NCI-H2196 treated with DMSO at 0.1 percent for 48 hours (cell line): ENCODE results near the gene SMIM5.

Source experiments
- DNase-seq: peaks from one replicate; lab custom pipeline; 2025; ENCODE audit not compliant: unreplicated experiment; lab: John Stamatoyannopoulos, UW

SMIM5 gene

DNA sequence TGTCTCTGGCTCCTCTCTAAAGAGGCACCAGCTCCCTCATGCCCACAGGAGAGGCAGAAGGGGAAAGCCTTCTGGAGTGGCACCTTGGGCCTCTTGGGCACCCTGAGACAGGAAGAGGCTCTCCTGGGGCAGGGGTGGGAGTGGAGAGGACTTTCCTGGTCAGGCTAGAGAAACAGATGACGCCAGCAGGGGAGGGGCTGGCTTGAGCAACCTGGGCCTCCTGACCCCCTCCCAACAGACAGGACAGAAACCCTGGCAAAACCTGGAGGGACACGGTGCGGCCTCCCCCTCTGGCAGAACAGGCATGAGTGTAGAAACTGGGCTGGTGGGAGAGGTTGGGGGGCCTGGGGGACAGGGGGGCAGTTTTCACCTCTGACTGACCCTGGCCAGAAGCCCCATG, 6.1 kb downstream of the SMIM5 start:
- DNase-seq: no peak

GRCh38 chr17:75639771-75640555, 6.7 kb downstream of the SMIM5 start:
- no peak for DNase-seq

GRCh38 chr17:75640556-75641119, 7.4 kb downstream of the SMIM5 start:
- no peak for DNase-seq

- no peak for DNase-seq
Measured at GRCh38 chr17:75641343-75641742, 8.1 kb downstream of the SMIM5 start.

GRCh38 chr17:75642182-75642783, 9.0 kb downstream of the SMIM5 start:
- DNase-seq: no peak

GRCh38 chr17:75642784-75643642, 9.8 kb downstream of the SMIM5 start:
- no peak for DNase-seq

- no peak for DNase-seq
Measured at GRCh38 chr17:75643643-75644017, 10.4 kb downstream of the SMIM5 start.

DNA sequence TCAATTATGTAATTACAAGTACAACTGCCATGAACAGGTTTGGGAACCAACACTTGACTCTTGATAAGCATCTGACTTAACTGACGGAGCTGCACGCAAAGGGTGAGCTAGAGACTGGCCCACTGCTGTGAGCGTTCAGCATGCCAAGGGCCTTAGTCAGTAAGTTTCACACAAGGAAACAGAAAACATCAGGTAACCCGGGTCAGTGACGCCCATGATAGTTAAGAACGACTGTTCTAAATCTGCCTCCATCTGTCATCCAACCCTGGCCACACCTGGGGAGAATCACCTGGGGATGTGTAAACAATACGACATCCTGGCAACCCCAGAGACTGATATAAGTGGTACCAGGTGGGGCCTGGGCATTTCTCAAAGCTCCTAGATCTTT, 12.3 kb downstream of the SMIM5 start:
- no peak for DNase-seq

DNA sequence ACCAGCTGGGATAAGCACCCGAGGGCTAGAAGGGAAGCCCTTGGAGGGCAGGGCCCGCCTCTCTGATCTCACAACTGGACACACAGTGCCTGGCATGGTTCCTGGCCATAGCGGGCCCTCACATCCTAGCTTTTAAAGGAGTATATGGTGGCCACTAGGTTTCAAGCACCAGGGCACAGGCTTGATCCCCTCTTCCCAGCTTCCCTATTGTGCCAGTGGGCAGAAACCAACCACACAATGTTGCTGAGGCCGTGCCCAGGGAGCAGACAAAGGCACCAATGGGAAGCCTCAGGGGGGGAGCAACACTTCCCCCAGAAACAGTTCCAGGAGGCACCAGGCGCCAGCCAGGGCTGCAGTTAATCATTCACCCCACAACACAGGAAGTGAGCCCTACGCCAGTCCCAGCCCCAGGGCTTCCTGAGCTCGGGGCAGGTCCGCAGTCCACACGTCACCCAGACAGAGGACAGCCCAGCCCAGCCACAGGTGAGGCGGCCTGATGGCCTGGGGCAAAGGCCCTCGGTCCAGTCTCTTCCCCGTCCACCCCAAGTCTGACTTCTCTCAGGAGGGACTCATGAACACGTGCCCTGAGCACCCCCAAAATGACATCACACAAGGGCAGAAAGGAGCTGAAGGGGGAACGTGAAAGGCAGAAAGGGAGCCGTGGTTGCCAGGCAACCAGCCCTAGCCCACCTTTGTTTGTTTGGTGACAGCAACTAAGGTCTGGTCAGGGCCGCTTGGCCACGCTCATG, 12.8 kb downstream of the SMIM5 start:
- no peak for DNase-seq

DNA sequence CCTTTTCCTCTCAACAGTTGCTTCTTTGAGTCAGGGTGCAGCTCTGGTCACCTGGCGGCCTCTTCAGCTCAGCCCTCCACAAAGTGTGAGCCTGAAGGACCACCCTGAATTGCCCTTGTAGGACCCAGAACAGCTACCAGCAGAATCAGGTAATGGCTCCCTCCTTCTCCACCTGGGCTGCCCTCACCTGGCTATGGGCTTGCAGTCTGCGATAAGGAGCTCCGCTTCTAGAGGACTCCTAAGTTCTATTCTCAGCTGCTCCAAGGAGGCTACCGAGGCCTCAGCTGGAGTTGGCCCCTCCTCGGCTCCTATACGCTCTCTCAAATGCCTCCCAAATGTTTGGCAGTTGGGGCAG, 13.4 kb downstream of the SMIM5 start:
- no peak for DNase-seq

DNA sequence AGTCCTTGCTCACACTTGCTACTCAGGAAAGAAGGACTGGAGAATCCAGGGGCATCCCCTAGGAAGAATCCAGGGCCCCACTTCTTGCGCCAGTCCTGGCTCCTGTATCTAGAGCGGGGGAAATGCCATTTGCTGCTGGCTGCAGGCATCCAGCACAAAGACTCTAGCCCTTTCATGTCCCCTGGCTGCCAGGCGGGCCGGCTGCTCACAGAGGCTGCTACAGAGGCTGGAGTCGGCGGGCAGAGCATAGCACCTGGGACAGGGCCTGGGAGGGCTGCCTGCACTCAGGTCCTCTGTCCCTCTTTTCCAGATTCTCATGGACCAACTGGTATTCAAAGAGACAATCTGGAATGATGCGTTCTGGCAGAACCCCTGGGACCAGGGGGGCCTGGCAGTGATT, 13.8 kb downstream of the SMIM5 start:
- DNase-seq: no peak

GRCh38 chr17:75647921-75648320, 14.7 kb downstream of the SMIM5 start:
- DNase-seq: no peak

DNA sequence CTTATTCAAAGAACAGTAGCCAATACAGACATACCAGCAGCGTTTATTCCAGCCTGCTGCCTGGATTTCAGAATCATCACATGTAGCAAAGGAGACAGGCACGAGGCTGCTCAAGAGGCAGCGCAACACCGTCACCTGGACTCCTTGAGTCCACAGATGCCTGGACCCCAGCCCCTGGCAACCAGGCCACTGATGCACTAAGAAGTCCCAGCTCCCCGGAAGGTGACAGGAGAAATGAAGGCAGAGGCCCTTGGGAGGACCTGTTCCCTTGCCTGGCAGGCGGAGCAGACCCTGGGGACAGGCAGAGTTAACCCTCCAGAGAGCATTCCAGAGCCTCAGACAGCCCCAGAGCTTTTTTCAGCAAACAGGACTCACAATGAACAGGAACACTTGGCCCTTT, 16.5 kb downstream of the SMIM5 start:
- no peak for DNase-seq

DNA sequence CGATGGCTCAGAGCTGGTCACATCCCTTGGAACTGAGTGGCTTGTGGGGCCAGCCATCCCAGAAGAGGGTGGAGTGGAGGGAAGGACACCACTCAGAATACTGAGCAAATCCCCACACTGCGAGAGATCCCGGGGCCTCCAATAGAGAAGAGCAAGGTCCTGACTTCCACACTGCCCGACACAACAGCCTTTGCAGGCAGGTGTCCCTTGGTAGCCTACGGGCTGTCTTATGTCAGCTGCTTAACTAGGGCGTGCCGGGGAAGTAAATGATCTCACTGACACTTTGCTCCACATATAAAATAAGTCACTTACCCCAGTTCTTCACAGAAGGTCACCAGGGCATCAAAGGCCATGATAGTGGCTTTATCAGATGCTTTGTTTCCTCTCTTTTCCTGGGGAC, 17.6 kb downstream of the SMIM5 start:
- DNase-seq: no peak

DNA sequence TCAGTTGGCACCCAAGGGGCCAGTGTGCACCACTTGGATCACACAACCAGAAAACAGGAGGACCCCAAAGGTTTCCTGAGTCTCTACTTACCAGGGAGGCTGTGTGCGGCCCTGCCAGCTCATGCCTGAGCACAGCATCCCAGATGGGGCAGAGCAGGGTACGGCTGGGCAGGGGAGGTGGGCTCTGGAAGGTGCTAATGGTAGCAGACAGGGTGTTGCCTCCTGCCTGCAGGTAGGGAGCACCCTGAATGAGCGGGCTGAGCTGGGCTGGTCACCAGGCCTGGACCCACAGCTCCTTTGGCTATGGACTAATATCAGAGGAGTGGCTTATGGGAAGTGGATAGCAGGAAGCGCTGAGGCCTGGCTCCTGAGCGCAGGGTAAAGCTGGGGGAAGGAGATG, 19.1 kb downstream of the SMIM5 start:
- DNase-seq: no peak

GRCh38 chr17:75652934-75653549, 19.8 kb downstream of the SMIM5 start:
- DNase-seq: no peak

- DNase-seq: no peak
Measured at GRCh38 chr17:75654176-75654575, 20.9 kb downstream of the SMIM5 start.

DNA sequence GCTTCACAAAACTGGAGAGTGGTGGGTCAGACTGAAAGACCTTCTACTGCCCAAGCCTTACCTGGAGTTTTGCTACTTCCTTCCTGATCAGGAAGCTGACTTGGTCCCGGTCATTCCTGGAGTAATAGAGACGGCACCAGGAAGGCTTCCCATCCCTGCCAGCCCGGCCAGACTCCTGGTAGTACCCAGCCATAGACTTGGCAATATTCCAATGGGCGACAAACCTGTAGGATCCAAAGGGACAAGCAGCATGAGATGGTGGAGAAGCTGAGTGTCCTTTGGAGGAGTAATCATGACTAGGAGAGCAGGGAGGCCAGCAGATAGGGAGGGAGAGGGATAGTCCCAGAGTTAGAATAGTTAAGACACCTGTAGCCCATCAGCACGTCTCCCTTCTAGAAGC, 25.0 kb downstream of the SMIM5 start:
- DNase-seq: no peak

- no peak for DNase-seq
Measured at GRCh38 chr17:75661531-75661930, 28.3 kb downstream of the SMIM5 start.

GRCh38 chr17:75662511-75662910, 29.3 kb downstream of the SMIM5 start:
- no peak for DNase-seq

DNA sequence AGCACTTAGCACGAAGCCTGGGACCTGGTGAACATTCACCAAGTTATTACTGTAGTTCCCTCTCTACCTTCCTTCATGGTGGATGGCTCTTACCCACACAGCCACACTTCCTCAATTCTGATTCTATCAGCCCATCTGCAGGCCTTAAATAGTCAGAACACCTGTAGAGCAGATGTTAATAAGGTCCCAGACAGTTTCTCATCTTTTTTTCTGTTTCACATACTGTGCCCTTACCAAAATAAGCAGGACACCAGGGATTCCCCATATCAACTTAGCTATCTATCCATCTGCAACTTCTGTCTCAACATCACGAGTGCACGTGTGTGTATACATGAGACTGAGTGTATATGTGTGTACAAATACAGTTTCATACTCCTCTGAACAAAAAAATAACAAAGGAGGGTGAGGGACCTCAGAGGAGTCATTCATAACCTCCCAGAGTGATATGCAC, 30.9 kb downstream of the SMIM5 start:
- DNase-seq: no peak
